Activated CD8-positive, alpha-beta T cell treated with anti-CD3 and anti-CD28 coated beads for 36 hours (primary cell): ENCODE data around the gene CD109. TPM values are rescaled to one million over a fixed set of nuclear protein-coding genes. Genes with fewer than 3 reads are reported as not detected.

Experiments
- ATAC-seq: fragments of 200-7000 bp; cut with Tn5 transposase; one replicate; pipeline ENCODE4 v1.10.0; 2021; ENCODE audit warnings: mild to moderate bottlenecking, moderate library complexity
- CTCF ChIA-PET: fragments of 350-600 bp; sonication (Branson Sonifier 250); formaldehyde crosslinking; loops from one replicate; lab custom pipeline; 2021; ENCODE audit warnings: antibody characterized with exemption; lab: Charles Lee
- POLR2A ChIA-PET: fragments of 350-600 bp; sonication (Branson Sonifier 250); formaldehyde crosslinking; loops from one replicate; lab custom pipeline; 2021; ENCODE audit warnings: antibody characterized with exemption; lab: Charles Lee
- DNase-seq: peaks from one replicate; pipeline ENCODE4 v3.0.0-alpha.2; 2020
- H3K27ac Mint-ChIP-seq: one replicate; pipeline ENCODE4 v1.8.0; 2021; ENCODE audit warnings: mild to moderate bottlenecking, mixed read lengths
- H3K27me3 Mint-ChIP-seq: one replicate; pipeline ENCODE4 v1.8.0; 2021; ENCODE audit warnings: mixed read lengths
- H3K36me3 Mint-ChIP-seq: one replicate; pipeline ENCODE4 v1.8.0; 2021; ENCODE audit warnings: low read depth, mixed read lengths
- H3K4me1 Mint-ChIP-seq: one replicate; pipeline ENCODE4 v1.8.0; 2021; ENCODE audit warnings: low read depth, mixed read lengths
- H3K4me3 Mint-ChIP-seq: one replicate; pipeline ENCODE4 v1.8.0; 2021; ENCODE audit warnings: mild to moderate bottlenecking, moderate library complexity, mixed read lengths
- H3K9me3 Mint-ChIP-seq: one replicate; pipeline ENCODE4 v1.8.0; 2021; ENCODE audit warnings: mixed read lengths
- intact Hi-C: fragments of 100-400 bp; cut with micrococcal nuclease; formaldehyde crosslinking; loops from one replicate; pipeline ENCODE4 v1.10.0; 2022
- total RNA-seq, 2 experiments: library from RNA; stranded (reverse); gene quantifications; one replicate each; pipeline ENCODE4 v1.2.3, GENCODE V29; 2021
- TF ChIP-seq, protein P1 (sequence below): fragments of 200-600 bp; IDR thresholded peaks from one replicate; pipeline ENCODE4 v1.8.0; 2022; ENCODE audit warnings: antibody characterized with exemption, mild to moderate bottlenecking

CD109 gene
- total RNA-seq, 2 experiments from 2014 or later: 9.5 to 10.6 TPM

DNA sequence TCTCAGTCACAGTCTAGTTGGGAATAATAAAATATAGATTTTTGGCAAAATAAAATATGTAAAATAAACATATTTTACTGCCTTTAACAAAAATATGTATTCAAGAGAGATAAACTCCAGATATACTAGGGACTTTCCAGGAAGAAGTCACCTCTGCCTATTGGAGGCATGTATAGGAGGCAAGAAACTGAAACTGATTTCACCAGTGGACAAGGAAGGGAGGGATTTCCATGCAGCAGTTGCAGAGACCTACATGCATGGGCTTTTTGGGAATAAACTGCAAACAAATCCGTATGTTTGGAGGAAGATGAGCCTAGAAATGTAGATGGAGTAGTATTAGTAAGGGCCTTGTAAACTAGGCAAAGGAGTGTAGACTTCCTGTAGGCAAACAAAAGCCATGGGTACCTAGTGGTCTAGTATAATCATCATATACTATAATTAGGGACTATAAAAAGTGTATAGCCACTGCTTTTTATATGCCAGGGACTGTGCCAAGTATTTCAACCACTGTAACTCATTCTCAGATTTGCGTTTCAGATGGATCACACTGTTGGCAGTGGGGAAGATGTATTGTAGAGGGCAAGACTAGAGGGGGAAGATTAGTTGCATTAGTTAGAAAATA lies 38.9 kb downstream of the CD109 start:
- H3K27me3 Mint-ChIP-seq: no peaks in the 10 kb centered on the region
- H3K9me3 Mint-ChIP-seq: no peaks in the 10 kb centered on the region
- ATAC-seq: no peak
- no peak overlapping the region for H3K4me3 Mint-ChIP-seq
- CTCF ChIA-PET: interaction anchor here (4.2 kb wide), 1 partner anchor 13 kb away, joined by 37 read pairs; no protein-coding TSS in a partner anchor
- H3K4me1 Mint-ChIP-seq: no peaks in the 10 kb centered on the region
- POLR2A ChIA-PET: no interaction called here
- no peak for DNase-seq
- H3K36me3 Mint-ChIP-seq: peaks cover 3% of the 10 kb centered on the region
- intact Hi-C loops: loop anchor here (5.0 kb wide), 1 partner anchor 117 kb away; no protein-coding TSS in a partner anchor
- TF ChIP-seq, protein P1, sequence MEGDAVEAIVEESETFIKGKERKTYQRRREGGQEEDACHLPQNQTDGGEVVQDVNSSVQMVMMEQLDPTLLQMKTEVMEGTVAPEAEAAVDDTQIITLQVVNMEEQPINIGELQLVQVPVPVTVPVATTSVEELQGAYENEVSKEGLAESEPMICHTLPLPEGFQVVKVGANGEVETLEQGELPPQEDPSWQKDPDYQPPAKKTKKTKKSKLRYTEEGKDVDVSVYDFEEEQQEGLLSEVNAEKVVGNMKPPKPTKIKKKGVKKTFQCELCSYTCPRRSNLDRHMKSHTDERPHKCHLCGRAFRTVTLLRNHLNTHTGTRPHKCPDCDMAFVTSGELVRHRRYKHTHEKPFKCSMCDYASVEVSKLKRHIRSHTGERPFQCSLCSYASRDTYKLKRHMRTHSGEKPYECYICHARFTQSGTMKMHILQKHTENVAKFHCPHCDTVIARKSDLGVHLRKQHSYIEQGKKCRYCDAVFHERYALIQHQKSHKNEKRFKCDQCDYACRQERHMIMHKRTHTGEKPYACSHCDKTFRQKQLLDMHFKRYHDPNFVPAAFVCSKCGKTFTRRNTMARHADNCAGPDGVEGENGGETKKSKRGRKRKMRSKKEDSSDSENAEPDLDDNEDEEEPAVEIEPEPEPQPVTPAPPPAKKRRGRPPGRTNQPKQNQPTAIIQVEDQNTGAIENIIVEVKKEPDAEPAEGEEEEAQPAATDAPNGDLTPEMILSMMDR: no peak
- H3K27ac Mint-ChIP-seq: no peak overlapping the region

DNA sequence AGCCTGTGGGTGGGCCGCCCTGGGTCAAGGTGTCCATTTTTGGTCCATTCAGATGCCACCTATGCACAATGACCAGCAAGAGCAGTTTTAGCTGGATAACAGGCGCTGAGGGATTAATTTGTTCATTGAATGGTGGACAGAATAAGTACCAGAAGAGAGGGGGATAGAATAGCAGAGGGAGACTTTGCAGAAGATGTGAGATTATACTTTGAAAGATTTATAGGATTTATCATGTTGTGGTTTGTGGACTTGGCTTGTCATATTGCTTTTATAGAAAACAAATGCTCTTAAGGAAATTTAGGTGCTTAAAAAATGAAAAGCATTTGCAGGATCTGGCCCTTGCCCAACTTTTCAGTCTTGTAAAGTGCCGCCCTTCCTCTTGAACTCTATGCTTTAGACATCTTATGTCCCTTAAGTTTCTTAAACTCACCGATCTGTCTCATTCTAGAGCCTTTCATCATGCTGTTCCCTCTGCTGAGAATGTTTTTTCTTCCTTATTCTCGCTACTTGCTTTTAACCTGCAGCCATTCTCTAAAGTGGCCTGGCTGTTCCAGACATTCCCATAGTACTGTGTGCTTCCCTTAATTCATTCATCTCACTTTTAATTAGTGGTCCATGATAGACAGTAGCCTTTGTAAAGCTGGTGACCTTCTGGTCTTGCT lies 42.5 kb downstream of the CD109 start:
- DNase-seq (no peak), ATAC-seq (no peak)
- no peaks in the 10 kb centered on the region for H3K36me3 Mint-ChIP-seq
- no peaks in the 10 kb centered on the region for H3K4me1 Mint-ChIP-seq
- no peak overlapping the region for H3K27ac Mint-ChIP-seq
- ChIA-PET POLR2A (no interaction called here), CTCF (interaction anchor here (0.6 to 4.9 kb wide), 28 partner anchors 8 to 1494 kb away, joined by 3 to 69 read pairs (median 4); partner anchors contain the start of gene COL12A1)
- intact Hi-C loops: loop anchor here (1.0 to 5.0 kb wide), 2 partner anchors 114 to 1471 kb away; no protein-coding TSS in a partner anchor
- H3K4me3 Mint-ChIP-seq: no peak overlapping the region
- TF ChIP-seq, protein P1: no peak
- no peaks in the 10 kb centered on the region for H3K9me3 Mint-ChIP-seq
- no peaks in the 10 kb centered on the region for H3K27me3 Mint-ChIP-seq

DNA sequence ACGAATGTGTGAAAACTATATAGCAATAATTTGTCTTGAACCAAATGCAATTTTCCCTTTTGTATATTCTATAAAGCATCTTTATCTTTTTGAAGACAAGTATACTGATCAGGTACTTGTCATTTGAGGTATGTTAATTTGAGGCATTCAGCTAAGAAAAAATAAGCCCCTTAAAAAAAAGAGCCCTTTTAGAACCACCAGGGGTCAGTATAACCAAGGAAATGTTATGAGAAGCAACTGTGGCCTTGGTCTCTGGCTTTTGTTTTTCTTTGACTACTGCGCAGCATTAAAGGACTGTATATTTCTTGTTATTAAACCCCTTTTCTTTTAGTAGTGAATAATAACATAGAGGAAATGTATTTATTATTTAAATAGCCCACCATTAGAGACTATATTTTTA lies 43.1 kb downstream of the CD109 start:
- TF ChIP-seq, protein P1: peak; percentile 77
- Mint-ChIP-seq H3K4me3 (no peak overlapping the region), H3K27ac (no peak overlapping the region), H3K4me1 (no peaks in the 10 kb centered on the region), H3K36me3 (no peaks in the 10 kb centered on the region), H3K27me3 (no peaks in the 10 kb centered on the region), H3K9me3 (no peaks in the 10 kb centered on the region)
- peak; percentile 73 for ATAC-seq
- ChIA-PET CTCF (interaction anchor here (0.6 to 4.9 kb wide), 28 partner anchors 9 to 1494 kb away, joined by 3 to 69 read pairs (median 4); partner anchors contain the start of gene COL12A1), POLR2A (no interaction called here)
- DNase-seq: no peak
- intact Hi-C loops: loop anchor here (1.0 to 5.0 kb wide), 2 partner anchors 113 to 1470 kb away; no protein-coding TSS in a partner anchor

DNA sequence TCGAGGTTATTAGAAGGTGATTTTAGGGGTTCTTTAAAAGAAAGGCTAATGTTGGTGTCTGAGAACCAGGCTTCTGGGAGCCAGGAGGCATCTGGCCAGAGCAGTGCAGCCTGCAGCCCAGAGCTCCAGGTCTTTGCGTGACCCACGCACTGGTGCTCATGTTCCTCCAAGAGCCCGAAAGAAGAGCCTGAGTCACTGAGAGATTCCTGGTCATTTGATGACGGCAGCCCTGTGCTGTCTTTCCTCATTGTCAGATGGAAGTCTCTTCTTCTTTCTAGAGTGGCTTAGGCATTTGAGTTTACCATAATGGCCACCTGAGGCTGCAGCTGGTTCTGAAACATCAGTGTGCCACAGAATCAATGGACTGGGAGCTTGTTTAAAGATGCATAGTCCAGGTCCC lies 46.4 kb downstream of the CD109 start:
- H3K27me3 Mint-ChIP-seq: no peaks in the 10 kb centered on the region
- CTCF ChIA-PET: interaction anchor here (0.8 to 3.6 kb wide), 5 partner anchors 9 to 1469 kb away, joined by 3 to 14 read pairs (median 4); no protein-coding TSS in a partner anchor
- POLR2A ChIA-PET: interaction anchor here (0.7 kb wide), 1 partner anchor 939 kb away, joined by 3 read pairs; no protein-coding TSS in a partner anchor

More for the DNA sequence above, 46.4 kb downstream of the CD109 start:
- TF ChIP-seq, protein P1: no peak
- no peak for DNase-seq
- Mint-ChIP-seq H3K4me3 (no peak overlapping the region), H3K9me3 (no peaks in the 10 kb centered on the region), H3K36me3 (no peaks in the 10 kb centered on the region), H3K27ac (no peak overlapping the region), H3K4me1 (no peaks in the 10 kb centered on the region)
- ATAC-seq: no peak
- intact Hi-C loops: no loop called here
